HPDE6-E6E7 (cell line): ENCODE results near the gene ATP10A.

Source experiments
- DNase-seq: peaks from one replicate; pipeline ENCODE4 v3.0.0; 2011; ENCODE audit warnings: missing footprints; ENCODE audit errors: extremely low spot score

ATP10A gene

GRCh38 chr15:25793354-25794050, 69.6 kb downstream of the ATP10A start:
- DNase-seq, result no peak

GRCh38 chr15:25792128-25792527, 71.0 kb downstream of the ATP10A start:
- no peak for DNase-seq

- no peak for DNase-seq
Measured at GRCh38 chr15:25790000-25790660, 73.0 kb downstream of the ATP10A start.

DNA sequence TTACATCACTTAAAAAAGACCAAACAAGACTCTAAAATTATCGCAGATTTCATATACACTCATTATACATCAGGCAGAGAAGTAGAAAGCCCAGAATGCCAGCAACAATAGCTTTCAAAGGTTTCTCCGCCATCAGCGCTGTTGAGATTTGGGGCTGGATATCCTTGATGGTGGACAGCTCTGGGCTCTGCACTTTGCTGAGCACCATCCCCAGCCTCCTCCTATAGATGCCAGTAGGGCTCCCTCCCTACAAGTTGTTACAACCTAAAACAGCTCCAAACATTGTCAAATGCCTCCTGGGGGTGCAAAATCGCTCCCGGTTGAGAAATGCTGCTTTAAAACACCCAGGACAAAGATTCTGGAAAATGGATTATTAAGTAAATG, 73.5 kb downstream of the ATP10A start:
- DNase-seq, result no peak

DNA sequence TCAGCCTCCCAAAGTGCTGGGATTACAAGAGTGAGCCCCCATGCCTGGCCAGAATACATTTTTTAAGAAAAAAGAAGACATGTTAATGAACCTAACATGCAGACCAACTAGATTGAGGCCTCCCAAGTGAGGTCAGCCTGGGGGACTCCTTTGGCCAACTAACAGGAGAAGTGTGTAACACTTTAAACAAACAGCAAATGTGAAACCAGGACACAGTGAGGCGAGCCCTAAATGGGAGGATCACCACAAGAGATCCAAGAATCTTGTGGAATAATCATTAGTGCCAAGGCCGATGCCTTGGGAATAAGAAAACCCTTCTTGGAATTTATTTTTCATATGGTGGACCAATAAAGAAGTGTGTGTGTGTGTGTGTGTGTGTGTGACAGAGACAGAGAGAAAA, 73.9 kb downstream of the ATP10A start:
- DNase-seq, result no peak

DNA sequence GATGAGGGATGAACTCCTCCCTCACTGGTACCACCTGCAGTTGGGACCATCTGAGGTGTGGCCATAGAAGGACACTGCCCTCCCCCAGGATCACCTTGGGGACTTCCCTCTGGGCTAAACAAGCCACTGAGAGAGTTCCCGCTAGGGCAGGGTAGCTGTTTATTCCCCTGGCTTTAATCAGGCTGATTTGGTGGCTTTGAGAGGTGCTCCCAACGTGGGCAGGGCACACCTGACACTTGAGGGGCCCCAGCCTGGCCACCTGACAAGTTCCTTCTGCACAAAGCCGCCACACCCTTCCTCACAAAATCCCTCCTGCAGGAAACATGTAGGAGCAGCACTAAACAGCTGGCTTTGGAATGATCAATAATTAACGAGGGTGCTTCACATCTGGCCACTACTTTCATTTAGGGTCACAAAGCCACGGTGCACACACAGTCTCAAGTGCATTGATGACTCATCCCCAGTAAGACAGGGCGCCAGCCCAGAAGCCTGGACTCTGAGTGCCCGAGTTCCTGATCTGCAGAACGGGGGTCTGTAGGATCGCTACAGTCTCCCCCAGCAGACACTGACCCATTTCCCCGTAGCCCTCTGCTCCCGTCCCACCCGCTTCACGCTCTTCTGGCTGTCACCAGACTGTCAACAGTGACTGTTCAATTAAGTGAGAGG, 75.1 kb downstream of the ATP10A start:
- DNase-seq, result no peak

GRCh38 chr15:25787381-25787780, 75.7 kb downstream of the ATP10A start:
- no peak for DNase-seq

DNA sequence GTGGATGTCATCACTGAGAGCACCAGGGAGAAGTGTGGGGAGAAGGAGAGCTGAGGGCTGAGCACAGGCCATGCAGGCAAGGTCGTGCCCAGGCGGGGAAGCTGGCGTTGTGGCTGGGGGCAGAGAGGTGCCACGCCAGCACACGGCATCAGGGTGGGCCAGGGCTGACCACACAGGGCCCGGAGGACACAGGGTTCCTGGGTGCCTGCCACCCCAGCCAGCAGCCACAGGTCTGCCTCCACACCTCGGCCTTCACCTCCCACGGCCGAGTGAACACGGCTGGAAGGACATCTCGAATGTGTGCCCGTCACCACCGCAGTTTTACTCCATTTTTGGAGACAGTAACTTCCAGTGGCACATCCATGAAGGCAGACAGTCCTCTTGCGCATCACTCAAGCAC, 77.1 kb downstream of the ATP10A start:
- DNase-seq, result no peak

- DNase-seq, result no peak
Measured at GRCh38 chr15:25785641-25786025, 77.5 kb downstream of the ATP10A start.

- DNase-seq, result no peak
Measured at GRCh38 chr15:25784876-25785640, 78.1 kb downstream of the ATP10A start.

DNA sequence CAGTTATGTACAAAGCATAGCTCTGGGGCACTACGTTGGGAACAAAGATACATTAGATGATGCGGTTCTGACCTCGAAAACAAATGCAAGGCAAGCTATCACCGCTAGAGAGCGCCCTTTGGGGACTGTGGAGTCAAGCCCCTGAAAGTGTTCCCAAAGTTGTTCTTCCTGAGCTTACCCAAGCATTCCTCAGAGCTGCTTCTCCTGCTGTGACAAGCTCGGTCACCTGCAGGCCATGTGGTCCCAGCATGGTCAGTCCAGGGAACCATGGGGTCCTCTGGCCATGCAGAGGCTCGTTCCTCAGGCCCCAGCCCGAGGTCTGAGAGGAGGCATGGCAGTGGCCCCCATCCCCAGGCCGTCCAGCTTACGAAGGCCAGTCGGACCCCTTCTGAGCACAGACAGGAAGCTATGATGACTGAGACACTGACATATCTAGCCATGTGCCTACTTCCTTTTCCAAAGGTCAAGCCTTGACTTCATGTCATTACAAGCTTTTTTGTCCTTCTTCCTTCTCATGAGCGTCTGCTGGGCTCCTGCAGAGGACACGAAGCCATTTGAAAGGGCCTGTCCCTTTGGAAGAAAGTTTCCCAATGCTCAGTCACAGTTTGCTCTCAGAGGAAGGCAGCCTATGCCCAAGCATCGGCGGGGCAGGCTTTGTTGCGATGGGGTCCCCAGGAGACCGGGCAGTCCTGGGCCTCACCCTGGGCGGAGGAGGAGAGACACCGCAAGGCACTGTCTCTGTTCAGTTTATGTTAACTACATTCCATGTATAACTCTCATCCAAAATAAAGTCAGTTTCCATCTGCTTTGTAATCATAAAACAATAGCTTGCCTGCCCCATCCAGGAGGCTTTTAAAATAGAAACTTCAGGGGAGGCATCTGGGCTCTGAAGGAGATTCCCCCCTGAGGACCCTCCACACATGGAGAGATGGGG, 79.3 kb downstream of the ATP10A start:
- no peak for DNase-seq

DNA sequence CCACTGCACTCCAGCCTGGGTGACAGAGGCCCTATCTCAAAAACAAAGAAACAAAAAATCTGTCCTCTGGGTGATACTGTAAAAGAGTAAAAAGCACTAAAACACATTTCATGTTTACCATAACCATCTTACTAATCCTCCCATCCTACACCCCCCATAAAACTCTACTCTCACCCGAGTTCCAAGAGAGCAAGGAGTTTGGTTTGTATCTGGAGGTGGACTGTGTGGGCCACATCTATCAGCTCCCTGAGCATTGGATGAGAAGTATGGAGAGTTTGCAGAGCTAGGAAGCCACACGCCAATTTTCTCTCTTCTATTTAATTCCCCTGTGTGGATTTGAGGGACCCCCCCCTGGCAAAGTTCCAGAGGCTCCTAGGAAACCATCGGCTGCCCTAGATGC, 80.0 kb downstream of the ATP10A start:
- no peak for DNase-seq

GRCh38 chr15:25780479-25781255, 82.5 kb downstream of the ATP10A start:
- DNase-seq, result no peak

DNA sequence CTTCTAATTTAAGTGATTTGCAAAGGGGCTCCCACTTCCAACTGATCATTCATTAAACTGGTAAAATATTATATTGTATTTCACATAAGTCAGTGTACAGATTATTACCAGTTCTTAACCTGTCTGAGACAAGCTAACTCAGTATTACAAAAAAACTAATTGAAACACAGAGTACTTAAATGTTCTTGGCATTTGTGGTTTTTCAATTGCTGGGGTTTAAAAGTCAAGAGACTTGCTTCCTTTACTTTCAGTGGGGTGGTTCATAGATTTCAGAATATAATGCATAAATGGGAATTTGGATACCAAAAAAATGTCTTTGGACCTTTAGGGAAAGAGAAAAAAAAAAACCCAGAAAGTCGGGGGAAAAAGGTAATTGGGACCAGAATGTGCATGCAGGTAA, 85.0 kb downstream of the ATP10A start:
- DNase-seq, result no peak

DNA sequence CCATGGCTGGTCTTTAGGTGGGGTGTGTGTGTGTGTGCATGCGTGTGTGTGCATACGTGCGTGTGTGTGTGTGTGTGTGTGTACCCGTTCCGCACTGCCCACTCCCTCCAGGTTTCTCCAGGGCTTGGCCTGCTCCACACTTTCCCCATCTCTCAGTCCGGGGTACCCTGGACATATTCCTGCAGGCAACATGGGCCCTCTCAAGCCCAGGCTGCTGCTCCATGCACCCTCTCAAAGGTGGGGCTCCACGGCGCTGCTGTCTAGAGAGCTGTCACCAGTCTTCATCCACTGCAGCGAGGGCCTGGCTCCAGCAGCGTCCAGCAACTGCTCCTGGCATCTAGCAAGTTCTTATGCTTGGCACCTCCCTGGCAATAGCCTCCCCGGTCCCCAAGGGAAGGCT, 86.1 kb downstream of the ATP10A start:
- no peak for DNase-seq

GRCh38 chr15:25776071-25776746, 86.9 kb downstream of the ATP10A start:
- DNase-seq, result no peak

DNA sequence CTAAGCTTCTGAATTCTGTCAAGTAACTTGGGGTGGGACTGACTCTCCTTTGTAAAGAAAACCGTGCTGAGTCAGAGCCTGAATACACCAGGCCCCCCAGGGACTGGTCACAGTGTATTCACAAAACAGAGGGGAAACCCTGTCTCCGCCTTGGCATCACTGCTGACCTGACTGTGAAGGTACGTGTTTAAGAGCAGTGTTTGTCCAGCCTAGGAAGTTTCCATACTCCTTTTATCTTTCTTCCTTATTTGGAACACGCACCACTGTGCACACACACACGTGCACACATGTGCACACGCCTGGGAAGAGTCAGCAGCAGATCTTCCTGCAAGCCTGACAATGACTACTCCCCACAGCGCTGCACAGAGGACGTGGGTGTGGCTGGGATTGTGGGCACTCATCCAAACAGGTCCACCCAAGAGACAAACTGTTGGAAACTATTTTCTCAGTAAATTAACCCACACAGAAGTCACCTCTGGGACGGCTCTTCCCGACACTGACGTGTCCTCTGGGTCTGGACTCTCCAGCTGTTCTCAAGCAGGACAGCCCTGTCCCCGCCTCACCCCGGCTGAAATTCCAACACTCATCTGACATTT, 87.7 kb downstream of the ATP10A start:
- DNase-seq, result no peak

DNA sequence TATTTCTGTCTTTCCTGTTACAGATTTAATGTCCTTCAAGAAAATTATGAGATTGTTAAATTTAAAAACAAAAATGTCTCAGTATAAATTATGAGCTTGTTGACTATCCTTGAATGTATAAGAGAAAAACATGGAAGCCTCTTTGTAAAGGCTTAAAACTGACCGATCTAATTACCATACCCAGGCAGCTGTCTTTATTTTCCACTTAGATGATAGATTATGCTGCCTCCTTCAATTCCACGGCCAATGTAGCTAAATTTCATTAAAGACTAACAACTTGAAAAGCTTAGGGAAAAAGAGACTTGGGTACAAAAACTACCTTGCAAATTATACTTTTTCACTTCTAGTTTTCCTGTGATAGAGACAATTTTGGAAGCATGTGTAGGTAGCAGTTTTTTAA, 88.3 kb downstream of the ATP10A start:
- no peak for DNase-seq

DNA sequence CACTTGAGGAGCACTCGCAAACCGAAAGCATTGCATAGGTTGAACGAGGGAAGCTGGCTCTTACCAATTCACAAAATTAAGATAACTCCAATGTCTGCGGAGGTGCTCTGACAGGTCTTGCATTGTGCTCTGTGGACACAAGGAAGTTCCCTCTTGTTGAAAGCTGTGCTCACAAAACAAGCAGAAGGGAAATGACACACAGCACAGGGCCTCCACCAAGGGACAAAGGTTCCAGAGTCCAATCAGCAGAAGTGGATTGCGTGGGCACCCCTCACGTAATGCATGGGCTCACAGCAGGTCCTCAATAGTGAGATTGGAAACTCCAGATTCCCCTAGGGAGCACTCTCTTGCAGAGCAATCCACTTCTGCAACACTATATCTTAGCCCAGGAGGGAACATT, 89.9 kb downstream of the ATP10A start:
- DNase-seq, result no peak

DNA sequence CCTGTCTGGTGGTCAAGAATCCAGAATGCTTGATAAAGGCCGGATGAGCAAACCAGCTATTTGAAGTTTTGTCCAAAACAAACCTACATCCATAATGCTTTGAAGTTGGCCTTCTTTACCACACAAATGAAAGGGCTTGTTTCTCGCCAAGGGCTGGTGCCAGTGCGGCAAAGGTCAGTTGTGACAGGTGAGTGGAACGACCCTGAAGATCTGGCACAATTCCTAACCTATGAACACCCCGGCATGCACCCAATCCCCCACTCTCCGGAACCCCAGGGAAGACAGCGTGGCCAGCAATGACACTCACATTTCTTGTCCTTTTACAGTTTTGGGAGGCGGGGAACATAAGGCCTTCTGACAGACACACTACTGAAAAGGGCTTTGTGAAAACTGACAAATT, 90.6 kb downstream of the ATP10A start:
- no peak for DNase-seq
